ENCODE data around the gene MRPL49.
A peak's percentile ranks its signal among the peaks of the same experiment; 100 is the strongest.

Gene MRPL49

DNA sequence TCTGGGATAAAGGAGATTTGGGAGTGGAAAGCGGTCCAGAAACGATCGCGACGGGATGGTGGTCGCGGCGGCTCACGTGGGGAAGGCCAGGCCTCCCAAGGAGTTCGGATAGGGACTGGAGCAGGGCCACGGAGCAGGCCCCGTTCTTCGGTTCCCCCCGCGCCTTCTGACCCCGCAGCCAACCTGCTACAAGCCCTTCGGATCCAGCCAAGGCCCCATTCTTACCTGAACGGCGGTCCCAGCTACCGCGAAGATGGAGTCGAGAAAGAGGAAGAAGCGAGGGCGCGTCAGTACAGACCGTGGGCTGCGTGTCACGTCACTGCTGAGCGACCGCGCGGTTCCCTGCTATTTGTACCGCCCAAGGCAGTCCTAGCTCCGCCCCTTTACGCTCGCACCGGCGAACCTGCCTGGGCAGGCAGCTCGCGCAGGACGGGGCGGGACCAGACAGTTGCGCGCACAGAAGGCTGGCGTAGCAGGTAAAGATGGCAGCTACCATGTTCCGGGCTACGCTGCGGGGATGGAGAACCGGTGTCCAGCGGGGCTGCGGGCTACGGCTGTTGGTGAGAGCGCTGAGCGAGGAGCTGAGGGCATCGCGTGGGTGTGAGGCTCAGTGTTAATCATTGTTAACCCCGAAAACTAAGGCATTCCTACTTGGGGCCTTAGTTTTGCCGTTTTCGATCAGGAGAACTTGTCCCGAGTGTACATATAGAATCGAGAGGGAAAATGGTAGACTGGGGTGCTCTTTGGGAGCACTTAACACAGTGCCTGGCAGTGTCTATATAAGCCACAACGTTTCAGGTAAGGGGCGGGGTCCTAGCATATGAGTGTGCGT, at the start of gene MRPL49, which contains the start of gene FAU:
TSS of gene MRPL49 (plus strand) at position 457 of the 832 bp plus-strand sequence. CDS start at position 483, 26 bp downstream.
TSS of gene FAU (minus strand) at position 270 of the 832 bp plus-strand sequence. CDS start 321 bp downstream, outside the sequence.
- DNase-seq (ENCODE audit: low read depth in 2 of 2), result peak; percentile 98

GRCh38 chr11:65072631-65072966, 49.5 kb upstream of the MRPL49 start:
- DNase-seq (ENCODE audit: low read depth in 2 of 2), result no peak

GRCh38 chr11:65077451-65077850, 44.7 kb upstream of the MRPL49 start:
- DNase-seq (ENCODE audit: low read depth in 2 of 2), result no peak

- DNase-seq (ENCODE audit: low read depth in 2 of 2), result peak; percentile 21 to 44
Observed at GRCh38 chr11:65078151-65078550, 44.0 kb upstream of the MRPL49 start.

DNA sequence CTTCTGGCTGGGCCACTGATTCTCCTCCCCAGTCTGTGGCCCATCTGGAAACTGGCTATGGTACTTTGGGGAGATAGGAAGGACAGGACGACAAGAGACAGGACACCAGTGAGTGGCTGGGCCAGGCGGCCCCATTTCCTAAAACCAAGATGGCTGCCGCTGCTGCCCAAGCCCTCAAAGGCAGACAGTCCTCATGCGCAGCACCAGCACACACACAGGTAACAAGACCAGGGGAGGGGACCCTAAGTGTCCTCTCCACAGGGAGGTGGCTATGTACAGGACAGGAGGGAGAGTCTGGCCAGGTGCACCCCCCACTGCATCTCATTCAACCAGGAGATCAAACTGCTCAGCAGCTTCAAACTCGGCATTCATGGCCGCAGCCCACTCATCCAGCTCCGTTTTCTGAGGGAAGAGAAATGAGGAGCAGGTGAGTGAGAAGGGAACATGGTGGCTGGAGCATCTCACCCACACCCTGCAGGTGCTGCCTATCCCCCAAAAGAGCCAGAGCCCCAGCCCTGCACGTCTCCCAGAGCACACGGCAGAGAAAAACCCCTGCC, 43.3 kb upstream of the MRPL49 start:
- DNase-seq (ENCODE audit: low read depth in 2 of 2), result no peak

DNA sequence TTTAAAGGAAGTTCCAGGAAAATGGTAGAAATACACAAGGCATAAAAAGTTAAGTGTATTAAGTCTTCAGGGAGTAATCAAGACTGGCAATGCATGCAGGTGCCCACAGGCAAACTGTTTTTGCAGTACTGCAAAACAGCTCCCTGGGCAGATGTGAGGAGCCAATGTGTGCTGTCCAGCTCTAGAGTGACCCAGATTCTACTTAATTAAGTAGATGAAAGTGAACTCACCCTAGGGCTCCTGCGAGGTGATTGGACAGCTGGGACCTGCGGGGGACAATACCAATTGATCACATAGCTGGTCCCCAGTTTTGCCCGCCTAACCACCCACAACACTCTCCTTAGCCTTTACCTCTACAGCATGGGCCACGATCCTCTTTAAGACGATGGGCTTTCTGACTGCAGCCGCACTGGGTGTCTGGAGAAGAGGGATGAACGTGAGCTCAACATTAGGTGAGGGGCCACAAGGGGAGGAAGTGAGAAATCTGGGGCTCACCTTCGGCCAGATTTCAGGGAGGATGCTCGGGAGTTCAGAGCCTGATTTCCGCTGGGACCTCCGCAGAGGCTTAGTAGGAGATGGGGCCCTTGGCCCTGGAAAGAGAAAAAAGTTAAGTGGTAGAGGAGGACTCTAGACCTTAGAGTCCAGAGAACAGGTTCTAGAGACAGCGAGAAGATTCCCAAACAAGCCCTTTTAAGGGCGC, 38.8 kb upstream of the MRPL49 start:
- no peak for DNase-seq (ENCODE audit: low read depth in 2 of 2)

DNA sequence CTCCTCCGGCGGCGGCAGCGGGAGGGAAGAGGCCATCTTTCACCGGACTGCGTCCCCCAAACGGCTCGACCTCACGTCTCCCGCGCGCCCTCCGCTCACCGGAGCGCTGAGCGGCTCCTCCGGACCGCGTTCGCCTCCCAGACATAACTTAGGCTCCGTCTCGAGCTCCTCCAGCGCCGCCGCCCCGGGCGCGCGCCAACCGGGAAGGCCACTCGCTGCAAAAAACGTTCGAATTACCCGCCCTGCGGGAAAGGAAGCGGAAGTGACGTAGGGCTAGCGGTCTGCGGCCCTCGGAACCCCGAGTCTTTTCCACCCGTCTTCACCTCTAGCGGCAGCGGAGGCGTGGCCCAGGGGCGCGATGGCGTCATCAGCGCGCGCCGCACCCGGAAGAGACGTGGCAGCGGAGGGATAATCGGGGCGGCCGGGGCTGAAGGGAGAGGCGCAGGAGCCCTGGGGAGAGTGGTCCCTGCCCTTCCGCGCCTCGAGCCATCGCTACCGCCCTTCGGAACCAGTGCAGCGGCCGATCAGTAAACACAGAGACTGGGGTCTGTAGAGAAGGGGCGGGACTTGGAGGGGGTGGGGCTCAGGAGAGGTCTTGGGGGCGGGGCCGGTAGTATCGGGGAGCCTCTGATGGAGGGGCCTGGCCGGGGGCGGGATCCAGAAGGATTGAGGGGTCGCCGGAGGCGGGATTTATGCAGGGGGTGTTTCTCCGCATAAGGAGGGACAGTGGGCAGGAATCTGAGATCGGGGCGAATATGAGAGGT, 38.1 kb upstream of the MRPL49 start, which contains the start of the genes CDCA5 and ZFPL1:
TSS of gene CDCA5 (minus strand) at position 207 of the 764 bp plus-strand sequence. CDS start at position 145, 62 bp downstream.
TSS of gene ZFPL1 (plus strand) at position 389 of the 764 bp plus-strand sequence. CDS start 477 bp downstream, outside the sequence.
- DNase-seq (ENCODE audit: low read depth in 2 of 2), result peak; percentile 90 to 91

DNA sequence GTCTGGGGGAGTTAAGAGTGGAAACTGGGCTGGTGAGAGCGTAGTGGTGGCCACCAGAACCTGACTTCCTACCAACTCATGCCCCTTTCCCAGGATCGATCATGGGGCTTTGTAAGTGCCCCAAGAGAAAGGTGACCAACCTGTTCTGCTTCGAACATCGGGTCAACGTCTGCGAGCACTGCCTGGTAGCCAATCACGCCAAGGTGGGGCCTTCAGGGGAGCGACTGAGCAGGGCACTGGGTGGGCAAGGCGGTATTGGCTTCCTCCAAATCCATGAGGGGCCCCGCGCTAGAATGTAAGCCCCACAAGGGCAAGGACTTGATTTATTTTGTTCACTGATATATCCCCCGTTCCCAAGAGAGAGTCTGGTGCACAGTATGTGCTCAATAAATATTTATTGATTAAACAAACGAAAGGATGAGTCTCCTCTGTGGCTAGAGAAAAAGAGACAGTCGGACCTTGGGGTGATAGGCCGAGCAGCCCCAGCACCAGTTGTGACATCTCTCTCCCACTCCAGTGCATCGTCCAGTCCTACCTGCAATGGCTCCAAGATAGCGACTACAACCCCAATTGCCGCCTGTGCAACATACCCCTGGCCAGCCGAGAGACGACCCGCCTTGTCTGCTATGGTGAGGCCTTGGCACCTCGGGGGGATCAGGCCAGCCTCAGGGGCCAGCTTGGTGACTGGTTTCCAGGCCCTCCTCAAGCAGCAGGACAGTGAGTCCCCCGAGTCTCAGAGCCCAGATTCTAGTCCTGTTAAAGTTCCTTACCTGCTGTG, 37.3 kb upstream of the MRPL49 start:
- DNase-seq (ENCODE audit: low read depth in 2 of 2), result no peak

- no peak for DNase-seq (ENCODE audit: low read depth in 2 of 2)
Observed at GRCh38 chr11:65085446-65085845, 36.7 kb upstream of the MRPL49 start.

GRCh38 chr11:65086809-65087208, 35.3 kb upstream of the MRPL49 start:
- DNase-seq (ENCODE audit: low read depth in 2 of 2), result no peak

GRCh38 chr11:65087216-65087615, 34.9 kb upstream of the MRPL49 start:
- no peak for DNase-seq (ENCODE audit: low read depth in 2 of 2)

DNA sequence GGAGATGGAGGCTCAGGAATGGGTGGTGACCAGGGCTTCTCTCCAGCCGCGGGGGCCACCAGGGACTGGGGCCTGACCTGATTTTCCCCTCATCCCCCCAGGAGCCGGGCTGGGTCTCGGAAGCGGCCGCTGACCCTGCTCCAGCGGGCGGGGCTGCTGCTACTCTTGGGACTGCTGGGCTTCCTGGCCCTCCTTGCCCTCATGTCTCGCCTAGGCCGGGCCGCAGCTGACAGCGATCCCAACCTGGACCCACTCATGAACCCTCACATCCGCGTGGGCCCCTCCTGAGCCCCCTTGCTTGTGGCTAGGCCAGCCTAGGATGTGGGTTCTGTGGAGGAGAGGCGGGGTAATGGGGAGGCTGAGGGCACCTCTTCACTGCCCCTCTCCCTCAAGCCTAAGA, 34.3 kb upstream of the MRPL49 start:
- no peak for DNase-seq (ENCODE audit: low read depth in 2 of 2)

GRCh38 chr11:65089621-65090020, 32.5 kb upstream of the MRPL49 start:
- DNase-seq (ENCODE audit: low read depth in 2 of 2), result no peak

GRCh38 chr11:65090628-65091027, 31.5 kb upstream of the MRPL49 start:
- no peak for DNase-seq (ENCODE audit: low read depth in 2 of 2)

DNA sequence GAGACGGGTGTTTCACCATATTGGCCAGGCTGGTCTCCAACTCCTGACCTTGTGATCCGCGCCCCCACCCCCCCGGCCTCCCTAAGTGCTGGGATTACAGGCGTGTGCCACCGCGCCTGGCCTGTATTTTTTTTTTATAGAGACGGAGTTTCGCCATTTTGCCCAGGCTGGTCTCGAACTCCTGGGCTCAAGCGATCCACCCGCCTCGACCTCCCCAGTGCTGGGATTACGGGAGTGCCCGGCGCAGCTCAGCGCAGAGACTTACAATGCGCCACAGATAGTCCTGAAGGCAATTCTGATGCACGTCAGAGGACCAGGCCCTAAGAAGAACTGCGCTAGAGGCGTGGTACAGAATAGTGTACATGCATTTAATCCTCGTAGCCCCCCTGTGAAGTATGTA, 26.7 kb upstream of the MRPL49 start:
- DNase-seq (ENCODE audit: low read depth in 2 of 2), result no peak

DNA sequence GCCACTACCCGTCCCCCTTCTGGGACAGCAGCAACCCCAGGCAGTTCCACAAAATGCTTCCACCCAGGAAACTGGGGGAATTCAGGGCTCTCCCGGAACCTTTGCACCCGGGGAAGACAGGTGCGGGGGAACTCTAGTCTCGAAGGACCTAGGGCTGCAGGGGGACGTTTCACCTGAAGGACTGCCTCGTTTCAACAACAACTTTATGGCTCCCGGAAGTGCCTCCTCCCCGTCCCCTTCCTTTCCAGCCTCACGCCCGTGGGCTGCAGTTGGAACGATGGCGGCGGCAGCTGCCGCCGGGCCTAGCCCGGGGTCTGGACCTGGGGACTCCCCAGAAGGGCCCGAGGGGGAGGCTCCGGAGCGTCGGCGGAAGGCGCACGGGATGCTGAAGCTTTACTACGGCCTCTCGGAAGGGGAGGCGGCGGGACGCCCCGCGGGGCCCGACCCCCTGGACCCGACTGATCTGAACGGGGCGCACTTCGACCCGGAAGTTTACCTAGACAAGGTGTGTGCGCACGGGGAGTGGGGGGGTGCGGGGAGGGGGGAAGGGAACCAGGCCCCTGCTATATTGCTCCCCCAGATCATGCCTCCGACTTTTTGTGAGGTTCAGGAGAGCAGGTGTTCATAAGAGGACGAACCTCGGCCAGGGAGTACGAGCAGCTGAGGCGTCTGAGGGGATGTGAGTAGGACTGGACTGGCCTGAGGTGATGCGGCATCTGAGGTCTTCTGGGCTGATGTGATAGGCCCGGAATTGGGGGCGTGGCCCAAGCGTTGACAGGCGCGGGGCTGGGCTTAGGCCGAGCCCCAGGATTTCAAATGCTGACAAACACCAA, 25.9 kb upstream of the MRPL49 start, which contains the start of gene VPS51:
TSS of gene VPS51 (plus strand) at position 241 of the 833 bp plus-strand sequence. CDS start at position 278, 37 bp downstream.
- DNase-seq (ENCODE audit: low read depth in 2 of 2), result peak; percentile 61 to 76

DNA sequence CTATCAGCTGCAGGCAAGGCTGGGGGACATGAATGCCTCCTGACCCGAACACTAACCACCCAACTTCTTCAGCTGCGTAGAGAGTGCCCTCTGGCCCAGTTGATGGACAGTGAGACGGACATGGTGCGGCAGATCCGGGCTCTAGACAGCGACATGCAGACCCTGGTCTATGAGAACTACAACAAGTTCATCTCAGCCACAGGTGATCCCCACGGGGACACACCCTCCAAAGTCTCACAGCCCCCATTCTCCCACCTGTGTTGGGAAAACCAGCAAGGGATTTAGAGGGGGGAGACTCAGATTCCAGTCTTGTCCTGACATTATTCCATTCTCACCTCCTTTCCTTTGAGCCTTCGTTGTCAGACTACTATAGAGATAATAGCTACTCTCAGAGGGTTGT, 25.2 kb upstream of the MRPL49 start:
- DNase-seq (ENCODE audit: low read depth in 2 of 2), result no peak

GRCh38 chr11:65100674-65101350, 21.3 kb upstream of the MRPL49 start:
- DNase-seq (ENCODE audit: low read depth in 2 of 2), result no peak
